ENCODE measurements around the gene NELFB. TPM values are rescaled to one million over a fixed set of nuclear protein-coding genes. Genes with fewer than 3 reads are reported as not detected.

The NELFB gene
- total RNA-seq, 1 donor from 2014 or later: 36.7 TPM

DNA sequence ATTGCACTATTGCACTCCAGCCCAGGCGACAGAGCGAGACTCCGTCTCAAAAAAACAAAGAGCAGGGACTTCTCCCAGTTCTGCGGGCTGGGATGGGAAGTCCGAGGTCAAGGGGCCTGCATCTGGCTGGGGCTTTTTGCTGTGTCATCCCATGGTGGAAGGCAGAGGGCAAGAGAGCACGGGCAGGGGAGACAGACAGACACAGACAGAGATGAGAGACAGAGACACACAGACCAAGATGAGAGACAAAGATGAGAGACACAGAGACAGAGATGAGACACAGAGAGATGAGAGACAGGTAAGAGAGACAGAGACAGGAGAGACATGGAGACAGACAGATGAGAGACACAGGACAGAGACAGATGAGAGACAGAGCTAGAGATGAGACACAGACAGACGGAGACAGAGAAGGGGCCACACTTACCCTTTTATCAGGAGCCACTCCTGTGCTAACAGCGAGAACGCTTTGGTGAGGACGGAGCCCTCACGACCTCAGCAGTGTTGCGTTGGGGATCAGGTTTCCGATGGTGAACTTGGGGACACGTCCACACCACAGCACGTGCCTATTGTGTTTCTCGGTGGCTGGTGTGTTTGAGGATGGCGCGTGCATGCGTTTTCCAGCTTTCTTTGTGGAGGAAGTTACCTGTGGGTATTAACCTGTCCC, 13.5 kb downstream of the NELFB start:
- ATAC-seq: no peak

DNA sequence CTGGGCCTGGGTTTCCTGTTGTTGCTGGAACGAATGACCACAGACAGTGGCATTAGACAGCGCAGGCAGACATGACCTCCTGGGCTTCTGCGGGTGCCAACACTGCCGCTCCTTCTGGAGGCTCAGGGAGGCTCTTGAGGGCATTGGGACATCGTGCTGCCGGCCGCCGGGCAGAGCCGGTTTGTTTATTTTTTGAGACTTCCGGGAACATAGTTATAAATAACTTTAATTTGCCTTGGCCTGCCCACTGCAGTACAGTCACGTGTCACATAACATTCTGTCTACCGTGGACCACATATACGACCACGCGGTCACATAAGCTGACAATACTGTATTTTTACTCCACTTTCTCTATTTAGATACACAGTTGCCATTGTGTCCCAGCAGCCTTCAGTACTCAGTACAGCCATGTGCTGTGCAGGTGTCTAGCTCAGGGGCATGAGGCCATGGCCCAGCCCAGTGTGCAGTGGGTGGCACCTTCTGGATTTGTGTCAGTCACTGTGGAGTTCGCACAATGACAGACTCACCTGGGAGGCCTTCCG, 14.2 kb downstream of the NELFB start:
- ATAC-seq: peak; percentile 16

DNA sequence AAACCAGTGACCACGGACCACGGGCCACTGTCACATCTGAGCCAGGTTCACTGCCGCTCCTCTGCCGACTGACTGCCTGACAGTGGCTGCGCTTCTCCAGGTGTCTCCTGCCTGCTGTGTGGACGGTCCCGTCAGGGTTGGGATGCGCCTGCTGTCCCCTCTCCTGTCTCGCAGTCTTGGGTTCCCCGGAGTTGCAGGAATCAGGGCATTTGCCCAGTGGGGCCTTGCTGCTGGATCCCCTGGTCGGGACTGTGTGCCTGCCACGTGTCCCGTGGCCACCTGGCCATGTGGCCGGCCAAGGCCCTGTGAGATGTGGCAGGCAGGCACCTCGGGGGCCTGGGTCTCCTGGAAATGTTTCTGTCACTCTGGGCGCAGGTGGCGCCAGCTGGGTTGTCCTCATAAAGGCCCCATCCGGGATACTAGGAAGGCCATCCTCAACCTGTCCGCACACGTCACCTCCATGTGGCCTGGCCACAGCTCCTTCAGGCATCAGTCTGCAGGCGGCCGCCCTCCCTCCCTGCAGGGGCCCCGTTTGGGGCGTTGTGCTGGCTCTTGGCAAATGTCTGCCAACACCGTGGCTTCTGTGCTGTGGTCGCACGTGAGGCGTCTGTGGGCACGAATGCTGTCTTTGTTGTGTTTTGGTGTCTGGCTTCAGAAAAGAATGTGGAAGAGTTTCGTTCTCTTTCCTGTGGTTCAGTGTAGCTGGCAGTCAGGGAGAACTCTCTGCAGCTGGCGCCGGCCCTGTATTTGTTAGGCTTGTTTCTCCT, 16.0 kb downstream of the NELFB start:
- ATAC-seq: no peak

DNA sequence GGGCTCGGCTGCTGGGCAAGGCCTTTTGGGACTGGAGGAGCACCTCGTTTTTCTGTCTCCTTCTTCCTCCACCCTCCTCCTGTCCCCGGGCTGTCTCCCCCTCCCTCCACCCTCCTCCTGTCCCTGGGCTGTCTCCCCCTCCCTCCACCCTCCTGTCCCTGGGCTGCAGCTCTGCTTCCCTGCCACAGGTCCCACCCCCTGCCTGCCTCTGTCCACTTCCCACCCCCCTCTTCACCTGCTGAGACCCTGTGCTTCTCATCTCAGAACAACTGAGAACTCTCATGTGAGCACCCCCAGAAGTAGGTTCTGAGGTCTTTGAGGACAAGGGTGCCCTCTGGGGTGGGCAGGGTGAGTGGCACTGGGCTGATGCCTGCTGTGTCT, 16.6 kb downstream of the NELFB start:
- ATAC-seq: no peak

DNA sequence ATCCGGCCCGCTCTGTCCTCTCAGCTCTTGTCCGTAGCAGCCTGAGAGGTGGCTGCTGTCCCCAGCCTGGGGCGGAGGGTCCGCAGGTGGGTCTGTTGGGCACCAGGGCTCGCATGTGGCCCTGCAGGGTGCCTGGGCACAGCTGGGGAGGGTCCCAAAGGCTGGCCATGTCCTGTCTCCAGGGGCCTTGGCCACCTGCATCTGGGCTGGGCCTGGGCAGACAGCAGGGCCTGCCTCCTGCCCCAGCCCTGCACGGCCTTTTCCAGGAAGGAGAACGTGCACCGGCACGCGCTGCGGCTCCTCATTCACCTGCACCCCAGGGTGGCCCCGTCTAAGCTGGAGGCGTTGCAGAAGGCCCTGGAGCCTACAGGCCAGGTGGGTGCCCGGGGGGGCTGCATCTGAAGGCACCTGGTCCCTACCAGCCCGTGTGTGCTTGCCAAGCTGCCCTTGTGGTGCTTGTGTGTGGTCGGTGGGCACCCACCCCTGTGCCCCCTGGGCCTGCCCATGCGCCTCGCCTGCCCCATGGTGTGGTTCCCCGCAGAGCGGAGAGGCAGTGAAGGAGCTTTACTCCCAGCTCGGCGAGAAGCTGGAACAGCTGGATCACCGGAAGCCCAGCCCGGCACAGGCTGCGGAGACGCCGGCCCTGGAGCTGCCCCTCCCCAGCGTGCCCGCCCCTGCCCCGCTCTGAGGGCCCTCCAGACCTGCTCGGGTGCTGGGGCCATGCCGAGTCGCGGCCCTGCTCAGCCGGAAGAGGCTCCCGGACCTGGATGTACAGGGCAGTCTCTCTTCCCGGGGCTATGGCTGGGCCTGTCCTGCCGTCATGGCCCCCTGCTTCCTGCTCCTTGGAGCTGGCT, 17.3 kb downstream of the NELFB start:
- no peak for ATAC-seq

DNA sequence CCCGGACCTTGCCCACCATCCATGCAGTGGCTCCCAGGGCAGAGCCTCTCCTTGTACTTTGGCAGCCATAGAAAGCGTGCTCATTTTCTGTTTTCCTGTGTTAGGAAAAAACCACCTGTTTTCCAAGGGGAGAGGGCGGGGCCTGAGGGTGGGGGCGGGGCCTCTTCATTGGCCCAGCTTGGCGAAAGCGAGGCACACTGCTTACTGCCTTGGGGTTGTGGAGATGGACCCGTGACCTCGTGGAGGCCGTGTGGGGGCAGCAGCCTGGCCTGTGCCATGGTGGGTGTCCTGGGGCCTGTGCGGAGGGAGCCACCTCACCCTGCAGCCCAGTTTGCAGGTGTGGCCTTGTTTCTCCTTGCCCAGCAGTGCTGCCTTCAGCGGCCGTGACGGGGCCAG, 18.0 kb downstream of the NELFB start:
- ATAC-seq: no peak

DNA sequence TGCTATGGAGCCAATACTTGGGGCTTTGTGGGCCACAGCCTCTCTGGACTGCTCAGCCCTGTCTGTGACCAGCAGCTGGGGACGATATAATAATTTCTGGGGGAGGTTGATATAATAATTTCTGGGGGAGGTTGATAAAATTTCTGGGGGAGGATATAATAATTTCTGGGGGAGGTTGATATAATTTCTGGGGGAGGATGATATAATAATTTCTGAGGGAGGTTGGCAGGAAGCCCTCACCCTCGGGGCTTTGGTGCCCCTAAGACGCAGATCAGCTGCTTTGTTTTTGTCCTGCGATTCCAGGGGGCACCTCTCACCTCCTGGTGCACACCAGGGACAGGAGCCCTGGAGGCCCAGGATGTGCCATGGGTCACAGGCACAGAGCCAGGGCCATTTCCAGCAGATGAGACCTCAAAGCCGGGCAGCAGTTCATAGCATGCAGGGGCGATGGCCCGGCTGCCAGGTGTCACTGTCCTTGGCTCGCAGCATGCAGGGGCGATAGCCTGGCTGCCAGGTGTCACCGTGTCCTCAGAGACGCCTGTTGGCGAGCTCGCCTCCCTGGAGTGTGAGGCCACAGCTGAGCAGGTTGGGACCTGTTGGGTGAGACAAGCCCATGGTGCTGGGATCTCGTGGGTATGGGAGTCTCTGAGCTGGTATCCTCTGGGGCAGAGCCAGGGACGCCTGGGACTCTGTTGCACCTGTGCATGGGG, 18.6 kb downstream of the NELFB start:
- ATAC-seq: peak; percentile 65

DNA sequence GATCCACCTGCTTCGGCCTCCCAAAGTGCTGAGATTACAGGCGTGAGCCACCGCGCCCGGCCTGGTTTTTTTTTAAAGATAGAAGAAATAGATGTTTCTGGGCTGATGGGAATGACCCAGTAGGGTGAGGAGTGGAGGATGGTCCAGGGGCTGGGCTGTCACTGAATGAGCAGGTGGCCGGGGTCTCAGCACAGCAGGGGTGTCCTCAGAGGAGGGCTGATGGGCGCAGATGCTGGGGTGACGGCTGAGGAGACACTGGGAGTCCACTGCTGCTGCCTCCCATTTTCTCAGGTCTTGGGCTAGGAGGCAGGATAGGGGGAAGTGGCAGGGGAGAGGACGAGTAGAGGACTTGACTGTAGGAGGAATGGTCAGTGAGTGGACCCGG, 20.1 kb downstream of the NELFB start:
- ATAC-seq: no peak

DNA sequence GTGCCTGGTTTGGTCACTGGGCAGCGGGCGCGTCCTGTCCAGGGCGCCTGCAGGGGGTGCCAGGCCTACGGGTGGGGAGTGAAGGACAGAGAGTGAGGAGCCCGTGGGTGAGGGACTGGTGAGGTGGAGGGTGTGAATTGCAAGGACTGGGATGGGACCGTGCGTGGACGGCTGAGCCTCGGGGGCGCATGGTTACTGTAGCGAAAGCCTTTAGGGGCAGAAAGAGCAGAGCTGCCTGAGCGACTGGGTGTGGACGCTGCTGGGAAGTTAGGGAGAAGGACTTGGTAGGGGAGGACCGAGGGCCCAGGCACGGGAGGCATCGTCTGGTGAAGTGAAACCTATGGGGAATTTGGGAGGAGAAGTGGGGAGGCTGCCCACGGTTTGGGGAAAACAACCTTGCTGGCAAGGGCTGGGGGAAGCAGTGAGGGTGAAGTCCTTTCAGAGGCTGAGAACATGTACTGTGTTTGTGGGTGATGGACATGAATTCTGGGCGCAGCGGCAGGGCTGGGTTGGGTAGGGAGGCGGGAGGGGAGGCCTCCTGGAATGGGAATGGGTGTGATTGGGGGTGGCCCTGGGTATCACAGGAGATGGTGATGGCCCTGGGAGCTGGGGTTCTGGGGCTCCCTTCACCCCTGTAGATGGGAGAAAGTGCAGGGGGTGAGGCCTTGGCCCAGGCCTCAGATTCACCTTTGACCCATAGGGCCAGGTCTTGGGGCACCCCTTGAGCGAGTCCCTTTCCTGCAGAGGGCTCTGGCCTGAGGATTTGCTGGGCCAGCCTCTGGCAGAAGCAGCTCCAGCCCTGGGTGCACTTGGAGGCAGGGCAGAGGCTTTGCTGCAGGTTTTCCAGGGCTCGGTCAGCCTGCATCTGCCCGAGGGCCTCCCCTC, 20.7 kb downstream of the NELFB start:
- no peak for ATAC-seq

DNA sequence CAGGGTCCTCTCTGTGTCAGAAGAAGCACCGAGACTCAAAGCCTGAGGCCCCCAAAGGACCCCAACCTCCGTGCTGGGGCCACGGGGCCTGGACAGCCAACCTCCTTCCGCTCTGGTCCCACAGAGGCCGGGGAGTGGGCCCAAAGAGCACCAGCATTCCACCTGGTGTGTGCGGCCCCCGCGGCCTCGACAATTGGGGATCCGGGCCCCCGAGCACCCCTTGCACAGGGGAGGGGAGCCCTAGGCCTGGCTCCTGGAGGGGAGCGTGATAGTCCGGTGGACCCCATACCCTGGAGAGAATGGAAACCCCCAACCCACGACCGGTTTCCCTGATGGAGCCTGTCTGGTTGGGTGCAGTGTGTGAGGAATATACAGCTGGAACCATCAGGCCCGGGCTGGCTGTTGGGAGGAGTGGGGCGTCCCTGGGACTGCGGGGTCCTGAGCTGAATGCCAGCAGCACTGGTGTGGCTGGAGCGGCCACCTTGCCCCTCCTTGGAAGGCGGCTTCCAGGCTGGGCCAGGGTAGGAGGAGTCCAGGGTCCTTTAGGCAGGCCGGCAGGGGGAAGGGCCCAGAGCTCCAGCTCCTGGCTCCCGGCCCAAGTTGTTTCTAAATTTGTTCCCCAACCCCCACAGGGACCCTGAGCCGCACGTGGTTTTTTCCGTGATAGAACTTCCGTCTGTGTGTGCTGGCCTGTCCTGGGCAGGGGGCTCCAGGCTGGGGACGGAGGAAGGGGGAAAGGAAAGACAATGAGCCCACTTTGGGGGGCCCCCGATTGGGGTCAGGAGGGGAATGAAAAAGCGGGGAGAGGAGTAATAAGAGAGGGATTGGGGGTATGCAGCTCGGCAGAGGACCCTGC, 21.6 kb downstream of the NELFB start:
- ATAC-seq: no peak

DNA sequence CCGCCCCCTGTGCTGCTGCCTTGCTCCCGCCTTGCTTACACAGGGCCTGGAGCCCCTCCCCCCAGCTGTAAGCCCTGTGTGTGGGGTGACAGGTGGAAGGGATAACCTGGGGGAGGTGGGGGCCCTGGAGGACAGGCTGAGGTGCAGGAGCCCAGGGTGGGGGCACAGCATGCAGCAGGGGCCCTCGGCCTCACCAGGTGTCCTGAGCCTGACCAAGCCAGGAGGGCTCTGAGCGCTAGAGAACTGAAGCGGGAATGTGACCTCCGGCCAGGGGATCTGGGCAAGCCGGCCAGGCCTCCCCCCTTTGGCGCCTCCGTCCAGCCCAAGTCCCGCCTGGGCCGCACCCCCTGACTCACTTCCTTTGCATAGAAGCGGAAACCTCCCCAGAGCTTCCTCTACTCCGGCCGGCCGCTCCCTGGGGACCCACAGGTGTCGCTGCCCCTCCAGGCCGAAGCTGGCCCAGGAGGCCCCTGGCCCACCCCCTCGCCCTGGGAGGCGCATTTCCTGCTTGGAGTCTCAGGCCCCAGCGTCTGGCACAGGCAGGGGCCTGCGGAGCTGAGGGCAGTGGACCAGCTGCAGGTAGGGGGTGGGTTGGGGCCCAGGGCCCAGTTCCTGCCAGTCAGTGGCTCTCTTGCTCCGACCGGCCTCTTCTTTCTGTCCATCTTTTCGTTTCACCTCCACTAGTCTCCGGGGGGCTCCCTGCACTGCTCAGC, 22.4 kb downstream of the NELFB start, which contains the start of gene TOR4A:
TOR4A (plus strand) TSS at position 398 of the 713 bp plus-strand sequence. CDS start 964 bp downstream, outside the sequence.
- ATAC-seq: peak; percentile 62

DNA sequence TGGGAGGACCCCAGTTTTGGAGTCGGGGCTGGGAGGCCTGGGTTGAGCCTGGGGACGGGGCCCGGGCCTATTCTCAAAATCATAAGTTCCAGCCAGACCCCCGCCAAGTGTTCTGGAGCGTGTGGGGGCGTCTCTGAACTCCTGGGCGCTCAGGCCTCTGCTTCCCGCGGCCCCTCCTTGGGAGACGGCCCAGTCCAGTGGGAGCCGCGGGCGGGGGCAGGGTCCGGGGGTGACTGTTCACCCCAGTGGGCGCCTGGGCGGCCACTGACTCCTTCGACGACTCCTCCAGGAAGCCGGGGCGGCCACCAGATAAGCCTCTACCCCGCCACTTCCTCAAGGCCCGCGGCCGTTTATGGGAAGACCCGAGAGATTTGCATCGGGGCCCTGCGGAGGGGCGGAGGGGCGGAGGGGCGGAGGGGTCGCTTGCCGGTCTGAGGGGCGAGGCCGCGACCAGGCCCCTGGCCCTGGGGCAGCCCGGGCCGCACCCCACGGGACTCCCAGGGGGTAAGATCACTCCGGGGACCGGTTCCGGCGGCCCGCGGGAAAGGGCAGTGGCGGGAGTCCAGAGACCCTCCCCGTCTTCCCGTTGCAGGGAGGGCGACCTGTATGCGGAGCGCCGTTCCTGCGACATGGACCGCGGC, 23.1 kb downstream of the NELFB start:
- peak; percentile 0 for ATAC-seq

DNA sequence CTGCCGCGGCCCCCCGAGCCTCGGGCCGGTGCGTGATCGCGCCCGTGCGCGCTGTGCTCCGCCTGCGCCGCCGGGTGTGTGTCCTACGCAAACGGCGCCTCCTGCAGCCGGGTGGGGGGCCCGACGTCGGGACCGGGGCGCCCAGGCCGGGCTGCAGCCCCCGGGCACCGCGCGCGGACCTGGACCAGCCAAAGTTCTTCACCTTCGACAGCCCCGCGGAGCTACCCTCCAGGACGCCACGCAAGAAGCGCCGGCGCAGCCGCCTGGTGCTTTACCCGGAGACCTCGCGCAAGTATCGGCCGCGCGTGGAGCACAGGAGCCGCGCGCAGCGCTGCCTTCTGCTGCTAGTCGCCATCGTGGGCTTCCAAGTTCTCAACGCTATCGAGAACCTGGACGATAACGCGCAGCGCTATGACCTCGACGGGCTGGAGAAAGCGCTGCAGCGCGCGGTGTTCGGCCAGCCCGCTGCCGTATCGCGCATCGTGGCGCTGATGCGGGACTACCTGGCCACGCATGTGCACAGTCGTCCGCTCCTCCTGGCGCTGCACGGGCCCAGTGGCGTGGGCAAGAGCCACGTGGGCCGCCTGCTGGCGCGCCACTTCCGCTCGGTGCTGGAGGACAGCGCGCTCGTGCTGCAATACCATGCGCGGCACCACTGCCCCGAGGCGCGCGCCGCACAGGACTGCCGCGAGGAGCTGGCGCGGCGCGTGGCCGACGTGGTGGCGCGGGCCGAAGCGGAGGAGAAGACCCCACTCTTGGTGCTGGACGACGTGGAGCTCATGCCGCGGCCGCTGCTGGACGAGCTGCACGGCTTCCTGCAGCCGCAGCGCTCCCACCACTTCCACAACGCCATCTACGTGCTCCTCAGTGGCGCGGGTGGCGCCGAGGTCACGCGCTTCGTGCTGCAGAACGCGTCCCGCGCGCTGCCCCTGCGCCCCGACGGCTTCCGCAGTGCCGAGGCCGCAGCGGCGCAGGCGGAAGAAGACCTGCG, 23.9 kb downstream of the NELFB start:
- no peak for ATAC-seq

DNA sequence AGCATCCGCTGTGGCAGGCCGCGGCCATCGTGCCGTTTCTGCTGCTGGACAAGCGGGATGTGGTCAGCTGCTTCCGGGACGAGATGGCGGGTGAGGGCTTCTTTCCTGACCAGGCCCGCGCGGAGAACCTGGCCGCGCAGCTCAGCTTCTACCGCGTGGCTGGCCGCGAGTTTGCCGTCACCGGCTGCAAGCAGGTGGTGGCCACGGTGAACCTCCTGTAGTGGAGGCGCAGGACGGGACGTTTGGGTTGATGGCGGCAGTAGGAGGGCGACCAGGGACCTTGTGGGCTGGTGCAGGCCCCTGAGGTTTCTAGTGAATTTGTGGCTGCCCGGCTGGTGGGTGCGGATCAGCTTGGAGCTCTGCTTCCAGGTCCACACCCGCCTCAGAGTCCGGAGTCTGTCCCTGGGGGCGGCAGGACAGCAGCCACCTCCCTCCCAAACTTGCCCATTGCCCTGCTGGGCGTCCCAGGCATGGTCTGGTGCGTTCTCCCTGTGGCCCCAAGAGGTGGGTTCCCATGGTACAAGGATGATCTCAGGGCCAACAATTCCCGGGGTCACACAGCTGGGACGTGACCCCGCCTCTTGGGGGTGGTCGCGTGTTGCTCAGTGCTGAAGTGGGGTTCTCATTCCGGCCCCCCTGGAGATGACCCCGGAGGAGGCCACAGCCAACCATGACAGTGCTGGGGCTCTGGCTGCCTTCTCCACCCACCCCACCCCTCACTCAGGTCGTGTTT, 24.8 kb downstream of the NELFB start:
- ATAC-seq: no peak

DNA sequence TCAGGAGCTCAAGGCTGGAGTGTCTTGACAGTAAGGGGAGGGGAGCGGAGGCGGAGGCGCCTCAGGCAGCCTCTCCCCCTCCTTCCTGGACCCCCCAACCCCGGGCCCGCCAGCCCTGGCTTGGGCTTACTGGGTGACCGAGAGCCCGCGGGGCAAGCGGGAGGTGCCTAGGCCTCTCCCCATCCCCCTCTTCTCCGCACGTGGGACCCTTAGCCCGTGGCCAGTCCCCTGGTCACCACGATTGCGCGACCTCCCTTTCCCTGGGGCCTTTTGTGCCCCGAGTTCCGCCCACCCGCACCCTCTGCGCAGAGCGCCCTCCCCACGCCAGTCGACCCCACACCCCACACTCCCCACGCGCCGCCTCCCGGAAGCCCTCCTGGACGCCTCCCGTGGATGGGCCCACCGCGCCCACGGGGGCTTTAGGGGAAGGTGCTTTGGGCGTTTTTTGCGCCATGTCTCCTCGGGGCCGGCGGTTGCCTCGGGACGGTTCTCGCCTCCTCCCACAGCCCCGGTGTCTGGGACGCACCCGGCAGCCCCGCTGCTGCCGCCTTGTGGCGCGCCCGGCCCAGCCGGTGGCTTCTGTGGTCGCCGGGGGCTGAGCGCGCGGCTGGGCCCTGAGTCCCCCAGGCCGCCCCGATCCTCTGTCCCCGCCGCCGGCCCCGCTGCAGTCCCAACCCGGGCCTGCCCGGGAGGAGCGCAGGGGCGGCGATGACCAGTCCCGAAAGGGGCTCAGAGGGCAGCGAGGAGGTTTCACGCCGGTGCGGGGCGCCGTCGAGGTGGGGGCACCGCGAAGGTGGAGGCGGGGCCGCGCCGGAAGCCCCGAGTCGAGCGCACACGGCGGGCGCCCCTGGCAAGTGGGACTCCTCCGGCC, 25.6 kb downstream of the NELFB start:
- no peak for ATAC-seq
